ENCODE measurements around the gene BCAR3. TPM values are rescaled to one million over a fixed set of nuclear protein-coding genes. Genes with fewer than 3 reads are reported as not detected.
A peak's percentile ranks its signal among the peaks of the same experiment; 100 is the strongest.

BCAR3 gene
- total and polyA plus RNA-seq, 2 donors from 2014 or later = 25.4 to 28.4 TPM

DNA sequence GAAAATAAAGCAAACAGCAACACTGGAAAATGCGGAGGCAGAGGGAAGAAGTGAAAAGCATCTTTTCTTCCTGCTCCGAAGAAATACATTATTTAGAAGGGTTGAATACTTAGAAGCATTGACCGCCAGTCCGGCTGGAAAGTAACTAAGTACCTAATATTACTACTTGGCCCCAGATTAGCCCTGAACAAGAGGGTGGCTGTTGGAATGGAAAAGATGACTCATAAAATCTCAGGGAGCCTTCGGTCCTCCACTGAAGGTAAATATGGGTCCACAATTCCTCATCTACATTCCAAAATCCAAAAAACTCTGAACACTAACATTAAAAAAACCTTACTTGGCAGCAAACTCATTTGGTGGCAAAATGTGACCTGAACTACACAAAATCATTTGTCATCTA is 40.1 kb downstream of the BCAR3 start:
- intact Hi-C loops (cut with DNase I) = no loop called here
- Histone ChIP-seq H3K9ac (ENCODE audit: low read length in 3 of 3) (no peak overlapping the region), H3K36me3 (ENCODE audit: control insufficient read depth in 2 of 3, insufficient read depth in 3 of 3, low read length in 3 of 3) (no peaks in the 10 kb centered on the region), H3K4me3 (ENCODE audit: low read length in 3 of 3) (no peak overlapping the region), H3K9me3 (ENCODE audit: control insufficient read depth in 2 of 3, insufficient read depth in 1 of 3, low read length in 3 of 3) (no peaks in the 10 kb centered on the region), H3K27me3 (ENCODE audit: control insufficient read depth, insufficient read depth, low read length) (no peaks in the 10 kb centered on the region), H3K27ac (ENCODE audit: low read depth in 2 of 2, low read length in 2 of 2) (peak overlapping the region in 1 of 2 donors; percentile 3), H3K4me1 (ENCODE audit: control insufficient read depth in 2 of 3, insufficient read depth in 2 of 3, low read depth in 1 of 3, low read length in 3 of 3) (peaks cover 0 to 3% (median 3%) of the 10 kb centered on the region in 3 donors)
- TF ChIP-seq CTCF (IDR thresholded peaks at IDR 0.05; ENCODE audit: borderline replicate concordance, extremely low read depth, insufficient read depth) = no peak
- DNase-seq = no peak
- FAIRE-seq = no peak

- peaks cover 0 to 7% (median 3%) of the 10 kb centered on the region in 3 donors for H3K4me1 ChIP-seq (ENCODE audit: control insufficient read depth in 2 of 3, insufficient read depth in 2 of 3, low read depth in 1 of 3, low read length in 3 of 3)
- no peaks in the 10 kb centered on the region for H3K27me3 ChIP-seq (ENCODE audit: control insufficient read depth, insufficient read depth, low read length)
- FAIRE-seq = no peak
- peak overlapping the region in 1 of 2 donors; percentile 3 for H3K27ac ChIP-seq (ENCODE audit: low read depth in 2 of 2, low read length in 2 of 2)
- H3K9me3 ChIP-seq (ENCODE audit: control insufficient read depth in 2 of 3, insufficient read depth in 1 of 3, low read length in 3 of 3) = no peaks in the 10 kb centered on the region
- no peak overlapping the region for H3K9ac ChIP-seq (ENCODE audit: low read length in 3 of 3)
- intact Hi-C loops (cut with DNase I) = no loop called here
- no peaks in the 10 kb centered on the region for H3K36me3 ChIP-seq (ENCODE audit: control insufficient read depth in 2 of 3, insufficient read depth in 3 of 3, low read length in 3 of 3)
- H3K4me3 ChIP-seq (ENCODE audit: low read length in 3 of 3) = no peak overlapping the region
- TF ChIP-seq CTCF (IDR thresholded peaks at IDR 0.05; ENCODE audit: borderline replicate concordance, extremely low read depth, insufficient read depth) = no peak
- DNase-seq = no peak
Measured at GRCh38 chr1:93640656-93641440, 40.8 kb downstream of the BCAR3 start.

- Histone ChIP-seq H3K9me3 (ENCODE audit: control insufficient read depth in 2 of 3, insufficient read depth in 1 of 3, low read length in 3 of 3) (no peaks in the 10 kb centered on the region), H3K27me3 (ENCODE audit: control insufficient read depth, insufficient read depth, low read length) (no peaks in the 10 kb centered on the region), H3K4me3 (ENCODE audit: low read length in 3 of 3) (no peak overlapping the region), H3K27ac (ENCODE audit: low read depth in 2 of 2, low read length in 2 of 2) (peak overlapping the region; percentile 32 to 60), H3K4me1 (ENCODE audit: control insufficient read depth in 2 of 3, insufficient read depth in 2 of 3, low read depth in 1 of 3, low read length in 3 of 3) (peaks cover 0 to 8% (median 7%) of the 10 kb centered on the region in 3 donors), H3K36me3 (ENCODE audit: control insufficient read depth in 2 of 3, insufficient read depth in 3 of 3, low read length in 3 of 3) (no peaks in the 10 kb centered on the region), H3K9ac (ENCODE audit: low read length in 3 of 3) (no peak overlapping the region)
- DNase-seq (peak in 3 of 5 donors; percentile 63 to 68 (median 68)), FAIRE-seq (no peak)
- no peak for TF ChIP-seq CTCF (IDR thresholded peaks at IDR 0.05; ENCODE audit: borderline replicate concordance, extremely low read depth, insufficient read depth)
- intact Hi-C loops (cut with DNase I) = no loop called here
Measured at GRCh38 chr1:93638981-93639380, 42.7 kb downstream of the BCAR3 start.

Measured in kidney (tissue), 14 donors.